ENCODE results near the gene SPACA4.
"Not testable (repeated sequence)": the region's sequence is repeated elsewhere in the genome, so short reads cannot be mapped to it uniquely, and the experiment has no call there.

SPACA4 gene

GRCh38 chr19:48606463-48607358 lies at the start of gene SPACA4:
Gene SPACA4, plus strand, starts transcription at chr19:48606742. Its CDS starts 237 bp downstream, at chr19:48606979.
- no peak for DNase-seq (ENCODE audit: low read depth)

- no peak for DNase-seq (ENCODE audit: low read depth)
These were observed 49.7 kb upstream of the SPACA4 start for GRCh38 chr19:48556825-48557224.

GRCh38 chr19:48558018-48558684 lies 48.4 kb upstream of the SPACA4 start:
- DNase-seq (ENCODE audit: low read depth) = peak; percentile 63

GRCh38 chr19:48560095-48560530 lies 46.4 kb upstream of the SPACA4 start:
- DNase-seq (ENCODE audit: low read depth) = no peak

- DNase-seq (ENCODE audit: low read depth) = no peak
These were observed 45.1 kb upstream of the SPACA4 start for GRCh38 chr19:48561412-48561811.

- DNase-seq (ENCODE audit: low read depth) = peak; percentile 93
These were observed 41.5 kb upstream of the SPACA4 start for GRCh38 chr19:48565090-48565489.

GRCh38 chr19:48568345-48568886 lies 38.1 kb upstream of the SPACA4 start:
- DNase-seq (ENCODE audit: low read depth) = peak; percentile 88

GRCh38 chr19:48569814-48570213 lies 36.7 kb upstream of the SPACA4 start:
- peak; percentile 55 for DNase-seq (ENCODE audit: low read depth)

- DNase-seq (ENCODE audit: low read depth) = no peak
These were observed 35.0 kb upstream of the SPACA4 start for GRCh38 chr19:48571378-48572162.

- DNase-seq (ENCODE audit: low read depth) = no peak
These were observed 33.4 kb upstream of the SPACA4 start for GRCh38 chr19:48573163-48573505.

GRCh38 chr19:48575931-48576622 lies 30.5 kb upstream of the SPACA4 start:
- no peak for DNase-seq (ENCODE audit: low read depth)

GRCh38 chr19:48577908-48578307 lies 28.6 kb upstream of the SPACA4 start:
- not testable (repeated sequence) for DNase-seq (ENCODE audit: low read depth)

- DNase-seq (ENCODE audit: low read depth) = no peak
These were observed 27.7 kb upstream of the SPACA4 start for GRCh38 chr19:48578891-48579290.

- no peak for DNase-seq (ENCODE audit: low read depth)
These were observed 24.4 kb upstream of the SPACA4 start for GRCh38 chr19:48582168-48582567.

GRCh38 chr19:48587387-48587786 lies 19.2 kb upstream of the SPACA4 start:
- no peak for DNase-seq (ENCODE audit: low read depth)

GRCh38 chr19:48588670-48589401 lies 17.7 kb upstream of the SPACA4 start:
- peak; percentile 78 for DNase-seq (ENCODE audit: low read depth)

- DNase-seq (ENCODE audit: low read depth) = peak; percentile 26
These were observed 15.5 kb upstream of the SPACA4 start for GRCh38 chr19:48591021-48591420.

- DNase-seq (ENCODE audit: low read depth) = no peak
These were observed 11.4 kb upstream of the SPACA4 start for GRCh38 chr19:48595171-48595570.

- DNase-seq (ENCODE audit: low read depth) = no peak
These were observed 10.7 kb upstream of the SPACA4 start for GRCh38 chr19:48595833-48596232.

- no peak for DNase-seq (ENCODE audit: low read depth)
These were observed 10.3 kb upstream of the SPACA4 start for GRCh38 chr19:48596237-48596636.

Measured in iris pigment epithelial cell (primary cell).